HCT116 (cell line): Measurements from ENCODE around the gene MCFD2. TPM values are rescaled to one million over a fixed set of nuclear protein-coding genes. Genes with fewer than 3 reads are reported as not detected.

Experiments used
- ATAC-seq: fragments of 200-7000 bp; cut with Tn5 transposase; 2 replicates; pipeline ENCODE4 v1.9.1; 2020; ENCODE audit warnings: mild to moderate bottlenecking, moderate library complexity
- BruUV-seq: library from RNA; stranded (reverse); fragments of 400-500 nt; replicated peaks from 2 replicates; lab custom pipeline; 2021; lab: Mats Ljungman, UMichigan
- CTCF ChIA-PET: fragments of 300-600 bp; sonication (Branson Sonifier 250); formaldehyde crosslinking; loops from one replicate; lab custom pipeline; 2021; ENCODE audit warnings: antibody characterized with exemption; lab: Charles Lee
- POLR2A ChIA-PET: fragments of 300-600, 350-600 bp; sonication (Branson Sonifier 250); formaldehyde crosslinking; loops from one replicate; lab custom pipeline; 2021; ENCODE audit warnings: antibody characterized with exemption; lab: Charles Lee
- RAD21 ChIA-PET, 2 experiments: fragments of 300-600 bp; sonication (Branson Sonifier 250); formaldehyde crosslinking; loops; one replicate each; lab custom pipeline; 2023; ENCODE audit warnings: low total read pairs in 2 of 2; ENCODE audit not compliant: uncharacterized antibody in 2 of 2, unreplicated experiment in 2 of 2, low non-redundant PET in 1 of 2; lab: Charles Lee
- DNase-seq: peaks from one replicate; pipeline ENCODE4 v3.0.0-alpha.2; 2010; ENCODE audit warnings: low read depth, low spot score
- H2AFZ ChIP-seq: fragments of 200-600 bp; shearing (Covaris generic), sonication (generic); 2 replicates; pipeline ENCODE4 v1.6.1; 2017; ENCODE audit warnings: low read depth, mixed run types, mixed read lengths, antibody characterized with exemption, low read length; ENCODE audit not compliant: poor library complexity, severe bottlenecking
- H3K27ac ChIP-seq: 2 replicates; pipeline ENCODE4 v1.5.1; 2012; ENCODE audit warnings: low read depth, low read length
- H3K27me3 ChIP-seq: fragments of 200-600 bp; sonication (generic); 2 replicates; pipeline ENCODE4 v1.6.1; 2016; ENCODE audit warnings: mixed run types, low read length, mixed read lengths; ENCODE audit not compliant: insufficient read depth
- H3K36me3 ChIP-seq, 2 experiments: fragments of 200-500 bp in 1 of 2; fragments of 200-600 bp in 1 of 2; sonication (Bioruptor generic) in 1 of 2; sonication (generic) in 1 of 2; 2 replicates each; pipeline versions ENCODE4 v1.5.1 to v1.6.1; 2014 to 2016; ENCODE audit warnings: low read length in 2 of 2, inconsistent platforms in 1 of 2, mixed read lengths in 1 of 2, mixed run types in 1 of 2; ENCODE audit not compliant: insufficient read depth in 2 of 2, control insufficient read depth in 1 of 2
- H3K4me1 ChIP-seq, 2 experiments: fragments of 200-600 bp in 1 of 2; sonication (generic) in 1 of 2; 2 replicates each; pipeline versions ENCODE4 v1.5.1 to v1.6.1; 2012 to 2017; ENCODE audit warnings: low read length in 2 of 2, inconsistent platforms in 1 of 2, mild to moderate bottlenecking in 1 of 2, mixed read lengths in 1 of 2, mixed run types in 1 of 2, moderate library complexity in 1 of 2; ENCODE audit not compliant: insufficient read depth in 2 of 2, control insufficient read depth in 1 of 2
- H3K4me2 ChIP-seq: fragments of 200-600 bp; sonication (generic); 2 replicates; pipeline ENCODE4 v1.6.1; 2017; ENCODE audit warnings: mixed run types, low read length, mixed read lengths
- H3K4me3 ChIP-seq, 2 experiments: fragments of 200-600 bp in 1 of 2; sonication (generic) in 1 of 2; replicated peaks in 1 of 2; 2 replicates each; pipeline ENCODE4 v1.5.1; 2011 to 2016; ENCODE audit warnings: low read length in 2 of 2, control low read depth in 1 of 2, low read depth in 1 of 2, mild to moderate bottlenecking in 1 of 2, mixed read lengths in 1 of 2, mixed run types in 1 of 2
- H3K79me2 ChIP-seq: fragments of 200-600 bp; sonication (generic); 2 replicates; pipeline ENCODE4 v1.6.1; 2017; ENCODE audit warnings: mild to moderate bottlenecking, mixed run types, low read length, moderate library complexity, mixed read lengths; ENCODE audit not compliant: insufficient read depth
- H3K9ac ChIP-seq: fragments of 200-600 bp; sonication (generic); 2 replicates; pipeline ENCODE4 v1.6.1; 2016; ENCODE audit warnings: low read length, mixed read lengths
- H3K9me2 ChIP-seq: fragments of 200-600 bp; sonication (generic), shearing (Covaris generic); 2 replicates; pipeline ENCODE4 v1.6.1; 2017; ENCODE audit warnings: mixed run types, mild to moderate bottlenecking, moderate library complexity; ENCODE audit not compliant: insufficient read depth
- H3K9me3 ChIP-seq, 2 experiments: fragments of 200-500 bp in 1 of 2; fragments of 200-600 bp in 1 of 2; sonication (Bioruptor generic) in 1 of 2; sonication (generic) in 1 of 2; 2 replicates each; pipeline ENCODE4 v1.6.1; 2014 to 2017; ENCODE audit warnings: low read length in 2 of 2, mixed read lengths in 2 of 2, inconsistent platforms in 1 of 2, low read depth in 1 of 2, mild to moderate bottlenecking in 1 of 2, mixed run types in 1 of 2, moderate library complexity in 1 of 2; ENCODE audit not compliant: control insufficient read depth in 1 of 2, insufficient read depth in 1 of 2
- H4K20me1 ChIP-seq: fragments of 200-600 bp; sonication (generic), shearing (Covaris generic); 2 replicates; pipeline ENCODE4 v1.6.1; 2017; ENCODE audit warnings: mixed run types, mild to moderate bottlenecking, moderate library complexity; ENCODE audit not compliant: insufficient read depth
- FOSL1 ChIP-seq: IDR thresholded peaks from 2 replicates; pipeline ENCODE4 v1.6.1; 2012; ENCODE audit warnings: low read depth
- POLR2A ChIP-seq: IDR thresholded peaks from 2 replicates; pipeline ENCODE4 v1.7.0; 2011; ENCODE audit warnings: borderline replicate concordance; ENCODE audit not compliant: insufficient read depth, insufficient read length; ENCODE audit errors: extremely low read depth
- intact Hi-C: fragments of 100-400 bp; cut with micrococcal nuclease; formaldehyde crosslinking; loops from 2 replicates; pipeline ENCODE4 v1.10.0; 2022
- total RNA-seq: library from RNA; stranded (reverse); gene quantifications from one replicate; pipeline ENCODE4 v1.2.1, GENCODE V29; 2021; ENCODE audit not compliant: unreplicated experiment
- TF ChIP-seq, protein P1 (sequence below): IDR thresholded peaks from 2 replicates; pipeline ENCODE4 v1.6.1; 2012

Gene MCFD2
- total RNA-seq, 1 experiment from 2014 or later: 73.9 TPM

DNA sequence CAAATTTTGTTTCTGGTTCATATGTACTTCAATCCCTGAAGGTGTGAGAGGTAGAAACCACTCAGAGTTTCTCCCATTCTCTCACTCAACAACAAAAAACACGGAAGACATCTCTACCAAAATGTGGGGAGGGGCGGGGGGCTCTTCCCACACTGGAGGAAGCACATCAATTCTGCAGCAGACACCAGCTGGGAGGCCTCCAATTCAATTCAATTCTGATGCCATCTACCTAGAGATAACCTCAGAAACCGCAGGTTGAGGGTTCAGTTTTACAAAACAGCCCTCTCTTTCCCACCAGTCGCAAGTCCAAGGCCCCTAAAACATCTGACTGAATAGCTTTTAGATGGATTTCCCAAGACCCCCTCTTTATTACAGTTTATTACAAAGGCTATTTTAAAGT is 7.0 kb upstream of the MCFD2 start:
- peaks cover 5 to 11% of the 10 kb centered on the region in 2 experiments; a peak in 1 of 4 replicates for H3K9me3 ChIP-seq
- BruUV-seq: no TSS peak
- H3K4me1 ChIP-seq: peaks cover 3 to 34% of the 10 kb centered on the region in 2 experiments; a peak in 2 of 4 replicates
- H3K27ac ChIP-seq: no peak overlapping the region
- CTCF ChIA-PET: interaction anchor here (1.2 kb wide), 1 partner anchor 8 kb away, joined by 3 read pairs; no protein-coding TSS in a partner anchor
- H3K79me2 ChIP-seq: no peaks in the 10 kb centered on the region
- no peak for DNase-seq
- intact Hi-C loops: no loop called here
- RAD21 ChIA-PET: no interaction called here
- no peak overlapping the region for H2AFZ ChIP-seq
- H3K9ac ChIP-seq: no peak overlapping the region
- no peaks in the 10 kb centered on the region for H4K20me1 ChIP-seq
- peak overlapping the region; percentile 26 for H3K4me2 ChIP-seq
- no peaks in the 10 kb centered on the region for H3K36me3 ChIP-seq
- H3K9me2 ChIP-seq: no peaks in the 10 kb centered on the region
- no peaks in the 10 kb centered on the region for H3K27me3 ChIP-seq
- no peak for ATAC-seq
- no peak overlapping the region for H3K4me3 ChIP-seq
- no peak for TF ChIP-seq POLR2A
- no peak for TF ChIP-seq FOSL1
- TF ChIP-seq, all 23 proteins: peak for 0
- POLR2A ChIA-PET: no interaction called here

GRCh38 chr2:46921676-46922448 is 6.3 kb upstream of the MCFD2 start:
- Histone ChIP-seq H3K9me2 (no peaks in the 10 kb centered on the region), H3K9me3 (peaks cover 5 to 11% of the 10 kb centered on the region in 2 experiments; a peak in 1 of 4 replicates), H4K20me1 (no peaks in the 10 kb centered on the region), H3K27me3 (no peaks in the 10 kb centered on the region), H3K4me3 (no peak overlapping the region), H3K4me1 (peaks cover 7 to 41% of the 10 kb centered on the region in 2 experiments; a peak in 3 of 4 replicates), H3K36me3 (no peaks in the 10 kb centered on the region), H3K9ac (no peak overlapping the region), H3K79me2 (no peaks in the 10 kb centered on the region), H3K27ac (no peak overlapping the region), H2AFZ (no peak overlapping the region), H3K4me2 (0 out of 2 replicates have a peak overlapping the region, but pooled peaks have one; percentile 13)
- TF ChIP-seq, protein P1, sequence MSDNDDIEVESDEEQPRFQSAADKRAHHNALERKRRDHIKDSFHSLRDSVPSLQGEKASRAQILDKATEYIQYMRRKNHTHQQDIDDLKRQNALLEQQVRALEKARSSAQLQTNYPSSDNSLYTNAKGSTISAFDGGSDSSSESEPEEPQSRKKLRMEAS: no peak
- ChIA-PET RAD21 (no interaction called here), CTCF (interaction anchor here (1.2 kb wide), 1 partner anchor 8 kb away, joined by 3 read pairs; no protein-coding TSS in a partner anchor), POLR2A (no interaction called here)
- DNase-seq (no peak), ATAC-seq (no peak)
- intact Hi-C loops: no loop called here
- BruUV-seq: no TSS peak
